H1 (cell line): ENCODE data around the gene IGSF9B. TPM values are rescaled to one million over a fixed set of nuclear protein-coding genes. Genes with fewer than 3 reads are reported as not detected.

Experiments
- CTCF ChIA-PET: fragments of 300-600 bp; sonication (Branson Sonifier 250); formaldehyde crosslinking; loops from one replicate; lab custom pipeline; 2021; ENCODE audit not compliant: partially characterized antibody; lab: Charles Lee
- POLR2A ChIA-PET: fragments of 300-600 bp; sonication (Branson Sonifier 250); formaldehyde crosslinking; loops from one replicate; lab custom pipeline; 2021; ENCODE audit warnings: inconsistent platforms; ENCODE audit not compliant: partially characterized antibody; lab: Charles Lee
- DNase-seq, 2 experiments: peaks; one replicate each; pipeline versions ENCODE4 v3.0.0 to v3.0.0-alpha.2; 2010 to 2022; ENCODE audit warnings: low spot score in 2 of 2, low read depth in 1 of 2, mixed read lengths in 1 of 2
- FAIRE-seq: peaks from 2 replicates; lab custom pipeline; 2011; peaks lifted over from hg19 to GRCh38; lab: Jason Lieb, UNC
- H2AFZ ChIP-seq: 2 replicates; pipeline ENCODE4 v1.8.1; 2012; ENCODE audit warnings: low read length, inconsistent platforms
- H2AK5ac ChIP-seq: 2 replicates; pipeline ENCODE4 v1.6.1; 2013; ENCODE audit warnings: low read depth, low read length
- H2BK120ac ChIP-seq: replicated peaks from 2 replicates; pipeline ENCODE3; 2013; ENCODE audit warnings: low read depth, low read length, inconsistent platforms
- H2BK12ac ChIP-seq: 2 replicates; pipeline ENCODE4 v1.6.1; 2013; ENCODE audit warnings: low read depth, low read length
- H2BK15ac ChIP-seq: 2 replicates; pipeline ENCODE4 v1.6.1; 2013; ENCODE audit warnings: low read length
- H2BK20ac ChIP-seq: 2 replicates; pipeline ENCODE4 v1.6.1; 2013; ENCODE audit warnings: low read length
- H2BK5ac ChIP-seq: 2 replicates; pipeline ENCODE4 v1.6.1; 2013; ENCODE audit warnings: low read depth, low read length
- H3K14ac ChIP-seq: 2 replicates; pipeline ENCODE4 v1.6.1; 2013; ENCODE audit warnings: inconsistent platforms; ENCODE audit not compliant: insufficient read length
- H3K18ac ChIP-seq: 2 replicates; pipeline ENCODE4 v1.6.1; 2013; ENCODE audit warnings: low read length; ENCODE audit errors: extremely low read depth
- H3K23ac ChIP-seq: 2 replicates; pipeline ENCODE4 v1.6.1; 2013; ENCODE audit warnings: inconsistent platforms; ENCODE audit not compliant: insufficient read length
- H3K23me2 ChIP-seq: 2 replicates; pipeline ENCODE4 v1.6.1; 2013; ENCODE audit warnings: low read depth, low read length
- H3K27ac ChIP-seq: 2 replicates; pipeline ENCODE4 v1.6.1; 2011; ENCODE audit warnings: low read depth, low read length, inconsistent platforms
- H3K27me3 ChIP-seq, 4 experiments: replicated peaks in 1 of 4; 1 replicate in 1 of 4; 2 replicates in 3 of 4; pipeline versions ENCODE4 v1.6.1 to v1.8.1; 2011 to 2013; ENCODE audit warnings: low read length in 3 of 4, mild to moderate bottlenecking in 3 of 4, inconsistent platforms in 2 of 4, mixed read lengths in 2 of 4, moderate library complexity in 1 of 4; ENCODE audit not compliant: control insufficient read depth in 3 of 4, insufficient read depth in 3 of 4; ENCODE audit errors: extremely low read depth in 1 of 4
- H3K36me3 ChIP-seq, 4 experiments: 2 replicates each; pipeline versions ENCODE4 v1.6.1 to v1.8.1; 2011 to 2013; ENCODE audit warnings: mild to moderate bottlenecking in 4 of 4, low read length in 3 of 4, moderate library complexity in 2 of 4, control low read depth in 1 of 4, inconsistent platforms in 1 of 4; ENCODE audit not compliant: insufficient read depth in 4 of 4, control insufficient read depth in 2 of 4
- H3K4ac ChIP-seq: replicated peaks from 2 replicates; pipeline ENCODE3; 2013; ENCODE audit warnings: low read length, low read depth, mixed read lengths, inconsistent platforms; ENCODE audit not compliant: insufficient read length
- H3K4me1 ChIP-seq, 4 experiments: replicated peaks in 1 of 4; 1 replicate in 1 of 4; 2 replicates in 3 of 4; pipeline versions ENCODE4 v1.6.1 to v1.8.1; 2011 to 2013; ENCODE audit warnings: low read length in 3 of 4, inconsistent platforms in 2 of 4, mixed read lengths in 1 of 4; ENCODE audit not compliant: insufficient read depth in 4 of 4, control insufficient read depth in 3 of 4
- H3K4me2 ChIP-seq, 2 experiments: 2 replicates each; pipeline versions ENCODE4 v1.6.1 to v1.8.1; 2011 to 2013; ENCODE audit warnings: low read depth in 2 of 2, low read length in 2 of 2, control low read depth in 1 of 2, inconsistent platforms in 1 of 2, mild to moderate bottlenecking in 1 of 2; ENCODE audit not compliant: insufficient read depth in 1 of 2
- H3K4me3 ChIP-seq, 4 experiments: fragments of 200-600, 300-600 bp in 1 of 4; sonication (generic), shearing (Covaris generic), sonication (Bioruptor Twin) in 1 of 4; 2 replicates each; pipeline versions ENCODE4 v1.5.1 to v1.8.1; 2011 to 2016; ENCODE audit warnings: low read length in 4 of 4, low read depth in 3 of 4, control low read depth in 2 of 4, inconsistent platforms in 2 of 4, mild to moderate bottlenecking in 2 of 4, mixed read lengths in 1 of 4, moderate library complexity in 1 of 4; ENCODE audit not compliant: insufficient read depth in 2 of 4; ENCODE audit errors: extremely low read depth in 1 of 4
- H3K56ac ChIP-seq: replicated peaks from 2 replicates; pipeline ENCODE3; 2013; ENCODE audit warnings: low read depth, mild to moderate bottlenecking, mixed read lengths, low read length, inconsistent platforms; ENCODE audit not compliant: insufficient read length
- H3K79me1 ChIP-seq: 2 replicates; pipeline ENCODE4 v1.6.1; 2013; ENCODE audit warnings: low read depth, low read length, control low read depth
- H3K79me2 ChIP-seq, 2 experiments: 2 replicates each; pipeline versions ENCODE4 v1.6.1 to v1.8.1; 2012 to 2013; ENCODE audit warnings: low read length in 2 of 2, mild to moderate bottlenecking in 2 of 2, inconsistent platforms in 1 of 2; ENCODE audit not compliant: insufficient read depth in 2 of 2, control insufficient read depth in 1 of 2
- H3K9ac ChIP-seq, 4 experiments: replicated peaks in 1 of 4; 1 replicate in 1 of 4; 2 replicates in 3 of 4; pipeline versions ENCODE4 v1.6.1 to v1.8.1; 2011 to 2013; ENCODE audit warnings: low read depth in 3 of 4, low read length in 3 of 4, control low read depth in 2 of 4, mild to moderate bottlenecking in 2 of 4, moderate library complexity in 2 of 4, inconsistent platforms in 1 of 4; ENCODE audit errors: extremely low read depth in 1 of 4
- H3K9me3 ChIP-seq, 2 experiments: 2 replicates each; pipeline versions ENCODE4 v1.6.1 to v1.8.1; 2012 to 2013; ENCODE audit warnings: mild to moderate bottlenecking in 2 of 2, moderate library complexity in 2 of 2, control low read depth in 1 of 2, inconsistent platforms in 1 of 2, low read depth in 1 of 2, low read length in 1 of 2, mixed read lengths in 1 of 2; ENCODE audit not compliant: insufficient read depth in 2 of 2
- H4K20me1 ChIP-seq, 2 experiments: replicated peaks in 1 of 2; 2 replicates each; pipeline versions ENCODE3 to v1.8.1; 2011 to 2013; ENCODE audit warnings: inconsistent platforms in 2 of 2, low read length in 2 of 2, mild to moderate bottlenecking in 1 of 2; ENCODE audit not compliant: insufficient read depth in 2 of 2, control insufficient read depth in 1 of 2
- H4K5ac ChIP-seq: 2 replicates; pipeline ENCODE4 v1.6.1; 2013; ENCODE audit warnings: low read length, low read depth, mixed read lengths, inconsistent platforms; ENCODE audit not compliant: insufficient read length
- H4K8ac ChIP-seq: 2 replicates; pipeline ENCODE4 v1.8.0; 2013; ENCODE audit warnings: mild to moderate bottlenecking, moderate library complexity, low read length, inconsistent platforms; ENCODE audit not compliant: insufficient read depth; ENCODE audit errors: extremely low read depth
- H4K91ac ChIP-seq: replicated peaks from 2 replicates; pipeline ENCODE3; 2013; ENCODE audit warnings: low read length, mixed read lengths, inconsistent platforms; ENCODE audit not compliant: insufficient read length
- BRCA1 ChIP-seq: IDR thresholded peaks from 2 replicates; pipeline ENCODE4 v1.6.1; 2012; ENCODE audit warnings: low read depth, low read length, improper control_type of control experiment
- CTBP2 ChIP-seq: IDR thresholded peaks from 2 replicates; pipeline ENCODE4 v1.7.0; 2011; ENCODE audit warnings: borderline replicate concordance, mild to moderate bottlenecking, moderate library complexity, mixed read lengths, low read length; ENCODE audit not compliant: insufficient read depth, insufficient read length
- FOSL1 ChIP-seq: IDR thresholded peaks from 2 replicates; pipeline ENCODE4 v1.6.1; 2011; ENCODE audit warnings: mild to moderate bottlenecking, low read depth, low read length, moderate library complexity; ENCODE audit not compliant: insufficient read depth
- JUND ChIP-seq: IDR thresholded peaks from 2 replicates; pipeline ENCODE4 v1.6.1; 2011; ENCODE audit warnings: mild to moderate bottlenecking, improper control_type of control experiment, low read length
- KDM4A ChIP-seq: IDR thresholded peaks from one replicate; pipeline ENCODE4 v1.7.1; 2012; ENCODE audit warnings: low read depth, mild to moderate bottlenecking, moderate library complexity, low read length, inconsistent platforms; ENCODE audit not compliant: severe bottlenecking
- PHF8 ChIP-seq: fragments of 200-600 bp; sonication (generic); conservative IDR thresholded peaks from 2 replicates; pipeline ENCODE4 v1.7.1; 2012; ENCODE audit warnings: low read depth, mild to moderate bottlenecking, inconsistent platforms, low read length, moderate library complexity
- RXRA ChIP-seq: IDR thresholded peaks from 2 replicates; pipeline ENCODE4 v1.6.1; 2011; ENCODE audit warnings: low read depth, mild to moderate bottlenecking, low read length, moderate library complexity; ENCODE audit not compliant: insufficient read depth
- SIX5 ChIP-seq: IDR thresholded peaks from 2 replicates; pipeline ENCODE4 v1.6.1; 2011; ENCODE audit warnings: mild to moderate bottlenecking, low read depth, low read length
- SUZ12 ChIP-seq: fragments of 200-600 bp; sonication (generic); IDR thresholded peaks from 2 replicates; pipeline ENCODE4 v1.6.1; 2012; ENCODE audit warnings: mild to moderate bottlenecking, inconsistent platforms, low read length, moderate library complexity, mixed read lengths
- TEAD4 ChIP-seq: IDR thresholded peaks from 2 replicates; pipeline ENCODE4 v1.6.1; 2012; ENCODE audit warnings: low read depth, low read length, inconsistent platforms, mixed read lengths
- USF2 ChIP-seq: IDR thresholded peaks from 2 replicates; pipeline ENCODE4 v1.6.1; 2011; ENCODE audit warnings: low read length, improper control_type of control experiment
- WGBS, 2 experiments: shearing (Covaris generic) in 1 of 2; methylation state at CpG; one replicate each; pipeline versions ENCODE4 v1.1.6 to v1.1.7; 2013 to 2015; ENCODE audit warnings: low lambda C conversion rate in 2 of 2, mixed read lengths in 2 of 2, inconsistent platforms in 1 of 2, low coverage in 1 of 2, missing lambda C conversion rate in 1 of 2; ENCODE audit not compliant: insufficient replicate concordance in 2 of 2, insufficient coverage in 1 of 2, insufficient read length in 1 of 2; ENCODE audit errors: extremely low coverage in 1 of 2, missing lambda C conversion rate in 1 of 2; 5-methylcytosine and 5-hydroxymethylcytosine counted together
- polyA plus RNA-seq, 7 experiments: library from polyadenylated mRNA; depleted of rRNA in 3 of 7; stranded (reverse) in 5 of 7; unstranded in 2 of 7; fragments of >200 nt in 5 of 7; fragments of 200-250 nt in 2 of 7; gene quantifications; 1 replicate in 5 of 7; 2 replicates in 1 of 7; 4 replicates in 1 of 7; pipeline versions ENCODE4 v1.2.1 to v1.2.3, GENCODE V29; 2011 to 2013; ENCODE audit warnings: missing spikeins in 2 of 7, mixed read lengths in 2 of 7
- total RNA-seq: library from RNA; stranded (reverse); fragmentation: NEBNext Ultra II Directional; extraction: Animal tissue kit (Norgen Biotek cat#: 25700); gene quantifications from 2 replicates; pipeline ENCODE4 v1.2.1, GENCODE V29; 2021

IGSF9B gene
- total and polyA plus RNA-seq, 2 of the 8 experiments (the other 6 are each of a cell fraction or from before 2014, with no cell fraction given), result 16.5 to 49.2 TPM

DNA sequence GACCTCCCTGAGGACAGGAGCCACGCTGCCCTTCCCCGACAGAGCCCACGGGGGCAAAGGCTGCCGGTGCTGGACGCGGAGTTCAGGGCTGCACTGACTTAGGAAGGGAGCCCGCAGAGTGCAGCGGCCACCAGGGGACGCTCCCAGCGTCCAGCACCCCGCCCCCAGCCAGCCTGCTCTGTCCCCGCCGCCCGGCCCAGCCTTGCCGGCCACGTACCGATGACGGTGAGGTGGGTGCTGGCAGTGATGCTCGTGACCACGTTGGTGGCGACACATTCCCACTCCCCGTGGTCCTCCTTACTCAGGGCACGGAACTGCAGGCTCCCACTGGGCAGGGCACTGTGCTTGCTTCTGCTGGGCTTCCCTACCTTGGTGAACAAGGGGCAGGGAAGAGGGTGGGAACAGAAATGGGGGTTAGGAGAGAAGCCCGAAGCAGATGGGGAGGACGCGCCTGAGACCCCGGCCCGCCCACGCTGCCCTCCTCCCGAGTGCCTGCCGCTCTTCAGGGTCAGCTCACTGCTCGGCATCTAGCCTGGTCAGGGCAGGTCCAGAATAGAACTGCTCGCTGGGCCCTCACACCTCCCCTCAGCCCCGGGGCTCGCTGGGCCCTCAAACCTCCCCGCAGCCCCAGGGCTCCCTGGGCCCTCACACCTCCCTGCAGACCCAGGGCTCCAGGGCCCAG, 25.9 kb downstream of the IGSF9B start:
- Histone ChIP-seq H3K23ac (no peak overlapping the region), H3K4me2 (no peak overlapping the region), H2BK15ac (no peak overlapping the region), H2AK5ac (no peak overlapping the region), H3K36me3 (peaks cover 0 to 14% (median 8%) of the 10 kb centered on the region in 4 experiments; a peak in 7 of 8 replicates), H2AFZ (no peak overlapping the region), H3K23me2 (no peaks in the 10 kb centered on the region), H4K20me1 (peaks cover 5 to 19% of the 10 kb centered on the region in 2 experiments), H2BK5ac (peak overlapping the region; percentile 66; the same call in 1 of the 2 replicates), H3K79me2 (no peaks in the 10 kb centered on the region), H4K8ac (peak overlapping the region; percentile 81), H3K9me3 (no peaks in the 10 kb centered on the region), H2BK120ac (no peak overlapping the region), H3K14ac (no peak overlapping the region), H2BK20ac (no peak overlapping the region), H2BK12ac (no peak overlapping the region), H3K18ac (no peak overlapping the region), H3K27me3 (no peaks in the 10 kb centered on the region), H3K9ac (no peak overlapping the region), H3K27ac (no peak overlapping the region), H3K79me1 (no peaks in the 10 kb centered on the region), H3K4ac (no peak overlapping the region), H3K4me3 (no peak overlapping the region), H4K5ac (no peak overlapping the region), H3K4me1 (peaks cover 0 to 2% (median 0%) of the 10 kb centered on the region in 4 experiments; a peak in 4 of 7 replicates), H4K91ac (no peak overlapping the region), H3K56ac (no peak overlapping the region)
- ChIA-PET POLR2A (interaction anchor here (0.5 to 1.9 kb wide), 4 partner anchors 12 to 323 kb away, joined by 3 to 4 read pairs (median 3); partner anchors contain the start of gene ACAD8), CTCF (interaction anchor here (0.6 to 2.5 kb wide), 15 partner anchors 8 to 966 kb away, joined by 3 to 17 read pairs (median 3); no protein-coding TSS in a partner anchor)
- FAIRE-seq, result no peak
- peak in 1 of 2 experiments; percentile 82 for DNase-seq
- WGBS, 2 experiments, result 77% methylated on average over 35 of the region's 36 CpGs; no CpG with 5 or more reads in 1 of the 2 experiments
- no peak for TF ChIP-seq USF2
- no peak for TF ChIP-seq SUZ12
- TF ChIP-seq TEAD4, result no peak
- no peak for TF ChIP-seq RXRA
- no peak for TF ChIP-seq FOSL1
- TF ChIP-seq JUND, result no peak
- no peak for TF ChIP-seq SIX5
- TF ChIP-seq PHF8, result no peak
- no peak for TF ChIP-seq CTBP2
- TF ChIP-seq KDM4A, result no peak
- no peak for TF ChIP-seq BRCA1
